Skeletal muscle tissue (tissue), 4 donors: ENCODE data around the gene PRKACB. TPM values are rescaled to one million over a fixed set of nuclear protein-coding genes. Genes with fewer than 3 reads are reported as not detected.

Source experiments
- H3K27ac ChIP-seq: one replicate; pipeline ENCODE4 v1.7.0; 2013; ENCODE audit warnings: mild to moderate bottlenecking, low read depth, low read length, inconsistent platforms
- H3K27me3 ChIP-seq, 3 donors: one replicate each; pipeline ENCODE4 v1.7.0; 2013; ENCODE audit warnings: low read length in 3 of 3; ENCODE audit not compliant: control insufficient read depth in 3 of 3, insufficient read depth in 3 of 3
- H3K36me3 ChIP-seq, 3 donors: one replicate each; pipeline ENCODE4 v1.7.0; 2013; ENCODE audit warnings: low read length in 3 of 3; ENCODE audit not compliant: control insufficient read depth in 3 of 3, insufficient read depth in 3 of 3
- H3K4me1 ChIP-seq, 3 donors: one replicate each; pipeline ENCODE4 v1.7.0; 2013; ENCODE audit warnings: low read length in 3 of 3, mild to moderate bottlenecking in 3 of 3; ENCODE audit not compliant: control insufficient read depth in 3 of 3, insufficient read depth in 3 of 3
- H3K4me3 ChIP-seq, 3 donors: one replicate each; pipeline ENCODE4 v1.7.0; 2013; ENCODE audit warnings: low read length in 3 of 3
- H3K9ac ChIP-seq, 3 donors: one replicate each; pipeline ENCODE4 v1.7.0; 2013; ENCODE audit warnings: low read length in 3 of 3, mild to moderate bottlenecking in 3 of 3, moderate library complexity in 2 of 3, low read depth in 1 of 3
- H3K9me3 ChIP-seq, 3 donors: one replicate each; pipeline ENCODE4 v1.7.0; 2013; ENCODE audit warnings: low read length in 3 of 3; ENCODE audit not compliant: control insufficient read depth in 3 of 3
- total RNA-seq: library from RNA; depleted of rRNA; stranded (reverse); fragments of >200 nt; gene quantifications from one replicate; pipeline ENCODE4 v1.2.3, GENCODE V29; 2014
- donor health status: Osteomylitis.

PRKACB gene
- total RNA-seq, 1 donor from 2014 or later = 26.1 TPM

DNA sequence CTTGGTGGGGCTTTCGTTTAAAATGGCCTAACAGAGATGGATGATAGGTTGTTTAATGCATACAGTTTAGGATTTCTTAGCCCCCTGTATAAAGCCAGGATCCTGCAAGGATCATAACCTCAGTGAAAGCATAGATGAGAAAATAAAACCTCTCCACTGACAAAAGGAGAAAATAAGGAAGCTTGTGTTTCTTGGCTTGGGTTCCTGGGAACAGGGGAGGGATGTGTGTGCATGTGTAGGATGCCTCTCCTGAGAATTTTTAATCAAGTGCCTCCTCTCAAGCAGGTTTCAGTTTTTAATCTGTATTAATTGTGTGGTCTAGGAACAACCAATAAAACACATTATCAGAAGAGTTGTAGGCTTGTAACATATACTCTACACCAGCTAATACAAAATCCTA is 26.1 kb downstream of the PRKACB start:
- Histone ChIP-seq H3K27ac (no peak overlapping the region), H3K9ac (no peak overlapping the region), H3K4me1 (no peaks in the 10 kb centered on the region), H3K36me3 (no peaks in the 10 kb centered on the region), H3K9me3 (no peaks in the 10 kb centered on the region), H3K4me3 (no peak overlapping the region), H3K27me3 (no peaks in the 10 kb centered on the region)

DNA sequence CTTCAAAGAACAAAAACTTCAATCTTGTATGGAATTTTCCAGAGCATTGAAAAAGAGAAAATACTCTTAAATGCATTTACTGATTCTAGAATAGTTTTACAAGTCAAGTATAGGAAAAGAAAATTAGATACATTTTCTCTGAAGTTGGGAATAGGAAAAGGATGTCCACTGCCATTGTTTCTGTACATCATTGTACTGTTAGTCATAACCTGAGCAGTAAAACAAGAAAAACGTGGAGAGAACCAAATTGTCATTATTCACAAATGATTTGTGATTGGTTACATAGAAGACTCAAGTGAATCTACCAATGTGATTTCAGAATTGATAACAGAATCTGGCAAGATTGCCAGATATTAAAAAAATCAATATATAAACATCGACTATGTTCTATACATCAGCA is 27.4 kb downstream of the PRKACB start:
- H3K27me3 ChIP-seq = no peaks in the 10 kb centered on the region
- no peak overlapping the region for H3K27ac ChIP-seq
- H3K9me3 ChIP-seq = no peaks in the 10 kb centered on the region
- H3K9ac ChIP-seq = no peak overlapping the region
- H3K36me3 ChIP-seq = no peaks in the 10 kb centered on the region
- H3K4me1 ChIP-seq = no peaks in the 10 kb centered on the region
- no peak overlapping the region for H3K4me3 ChIP-seq

DNA sequence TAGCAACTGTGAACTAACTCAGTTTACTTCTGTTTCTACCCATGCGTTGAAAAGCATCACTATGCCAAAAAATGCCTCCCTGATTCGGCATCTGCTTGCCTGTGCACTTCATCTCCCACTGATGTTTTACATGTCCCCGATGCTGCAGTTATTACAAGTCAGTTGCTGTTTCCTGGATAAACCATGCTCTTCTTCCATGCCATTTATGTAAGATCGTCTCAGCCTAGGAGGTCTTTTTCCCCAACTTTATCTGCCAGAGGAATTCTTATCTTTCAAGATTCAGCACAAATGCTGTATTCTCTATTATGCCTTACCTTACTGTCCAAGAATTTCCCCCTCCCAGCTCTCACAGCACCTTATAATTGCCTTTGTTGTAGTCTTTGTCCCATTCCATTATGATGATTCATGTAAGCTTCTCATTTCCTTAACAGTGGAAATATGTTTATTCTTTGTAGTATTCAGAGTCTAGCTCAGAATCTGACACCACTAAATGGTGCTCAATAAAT is 30.0 kb downstream of the PRKACB start:
- Histone ChIP-seq H3K9ac (no peak overlapping the region), H3K27ac (no peak overlapping the region), H3K36me3 (no peaks in the 10 kb centered on the region), H3K4me3 (no peak overlapping the region), H3K4me1 (no peaks in the 10 kb centered on the region), H3K9me3 (no peaks in the 10 kb centered on the region), H3K27me3 (no peaks in the 10 kb centered on the region)

DNA sequence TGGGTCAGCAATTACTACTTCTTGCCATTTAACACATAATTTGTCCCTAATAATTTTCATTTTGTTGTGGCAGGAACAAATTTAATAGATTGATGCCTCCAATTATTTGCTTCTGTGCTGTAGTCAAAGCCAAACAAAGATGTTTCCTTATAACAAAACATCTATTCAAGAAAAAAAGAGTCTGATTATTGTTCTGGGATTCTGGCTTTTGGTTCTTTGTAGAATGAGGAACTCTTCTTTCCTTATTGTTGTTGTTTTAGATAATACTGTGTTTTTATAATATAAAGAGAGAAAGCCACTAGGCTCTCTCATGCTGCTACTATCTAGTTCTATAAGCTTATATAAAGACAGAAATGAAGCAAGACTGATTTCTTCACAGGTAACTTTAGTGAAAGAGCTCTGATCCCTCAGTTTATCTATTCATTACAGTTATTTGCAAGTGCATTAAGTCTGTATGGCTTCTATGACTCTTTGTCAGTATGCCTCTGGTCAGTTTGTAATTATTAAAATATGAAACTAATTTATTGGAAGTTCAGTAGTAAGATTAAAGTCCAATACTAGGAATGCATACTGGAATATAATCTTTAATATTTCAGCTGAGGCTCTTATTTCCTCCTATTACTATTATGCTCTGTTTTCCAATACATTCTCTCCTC is 37.4 kb downstream of the PRKACB start:
- no peak overlapping the region for H3K9ac ChIP-seq
- no peaks in the 10 kb centered on the region for H3K36me3 ChIP-seq
- H3K27ac ChIP-seq = no peak overlapping the region

DNA sequence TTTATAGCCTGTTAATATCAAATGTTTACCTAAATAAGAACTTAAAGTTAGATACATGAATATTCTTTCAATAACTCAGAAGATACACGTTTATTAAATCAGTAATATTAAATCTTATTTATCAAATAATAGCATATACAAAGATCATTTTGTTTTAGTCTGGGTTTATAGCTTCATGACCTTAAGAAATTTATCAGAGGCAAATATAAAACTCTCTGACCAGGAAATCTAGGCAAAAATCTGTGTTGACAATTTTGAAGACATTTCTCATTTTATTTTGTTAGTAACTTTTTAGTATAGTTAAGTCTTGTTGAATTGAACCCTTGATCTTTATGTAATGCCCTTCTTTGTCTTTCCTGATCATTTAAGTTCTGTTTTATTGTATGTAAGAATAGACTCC is 46.4 kb downstream of the PRKACB start:
- Histone ChIP-seq H3K9ac (no peak overlapping the region), H3K4me3 (no peak overlapping the region), H3K36me3 (peaks cover 0 to 17% (median 3%) of the 10 kb centered on the region in 3 donors), H3K9me3 (peaks cover 0 to 11% (median 0%) of the 10 kb centered on the region in 3 donors), H3K27me3 (no peaks in the 10 kb centered on the region), H3K27ac (no peak overlapping the region), H3K4me1 (no peaks in the 10 kb centered on the region)

More for the DNA sequence above, 37.4 kb downstream of the PRKACB start:
- no peaks in the 10 kb centered on the region for H3K27me3 ChIP-seq
- H3K4me3 ChIP-seq = no peak overlapping the region
- H3K9me3 ChIP-seq = no peaks in the 10 kb centered on the region
- no peaks in the 10 kb centered on the region for H3K4me1 ChIP-seq

DNA sequence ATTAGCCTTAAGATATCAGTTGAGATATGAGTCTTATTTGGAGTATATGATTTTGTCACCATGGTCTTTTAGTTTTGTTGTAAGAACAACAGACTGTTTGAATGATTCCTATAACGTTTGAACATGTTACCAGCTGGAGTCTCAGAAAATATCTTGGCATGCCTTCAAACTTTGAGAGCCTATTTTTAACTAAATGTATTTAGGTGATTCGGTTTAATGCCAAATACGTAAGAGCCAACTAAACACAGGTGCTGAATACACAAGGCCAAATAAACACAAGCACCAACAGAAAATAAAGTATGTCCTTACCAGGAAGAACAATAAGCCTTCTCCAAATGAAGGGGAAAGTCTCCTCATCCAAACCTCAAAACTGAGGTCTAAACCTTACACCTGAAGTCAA is 48.6 kb downstream of the PRKACB start:
- Histone ChIP-seq H3K9me3 (peaks cover 0 to 11% (median 0%) of the 10 kb centered on the region in 3 donors), H3K36me3 (peaks cover 0 to 17% (median 3%) of the 10 kb centered on the region in 3 donors), H3K4me1 (no peaks in the 10 kb centered on the region), H3K27ac (no peak overlapping the region), H3K27me3 (no peaks in the 10 kb centered on the region), H3K4me3 (no peak overlapping the region), H3K9ac (no peak overlapping the region)

DNA sequence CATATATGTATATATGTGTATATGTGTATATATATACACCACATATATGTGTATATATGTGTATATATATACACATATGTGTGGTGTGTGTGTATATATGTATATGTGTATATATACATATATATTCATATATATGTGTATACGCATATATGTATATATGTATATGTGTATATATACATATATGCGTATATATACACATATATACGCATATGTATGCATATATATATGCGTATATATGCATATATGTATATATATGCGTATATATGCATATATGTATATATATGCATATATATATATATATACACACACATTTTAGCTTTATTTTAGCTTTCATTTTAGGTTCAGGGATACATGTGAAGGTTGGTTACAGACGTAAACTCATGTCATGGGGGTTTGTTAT is 54.8 kb downstream of the PRKACB start:
- Histone ChIP-seq H3K27ac (no peak overlapping the region), H3K4me1 (no peaks in the 10 kb centered on the region), H3K27me3 (no peaks in the 10 kb centered on the region), H3K9ac (no peak overlapping the region), H3K9me3 (no peaks in the 10 kb centered on the region), H3K4me3 (no peak overlapping the region), H3K36me3 (peaks cover 0 to 8% (median 3%) of the 10 kb centered on the region in 3 donors)

DNA sequence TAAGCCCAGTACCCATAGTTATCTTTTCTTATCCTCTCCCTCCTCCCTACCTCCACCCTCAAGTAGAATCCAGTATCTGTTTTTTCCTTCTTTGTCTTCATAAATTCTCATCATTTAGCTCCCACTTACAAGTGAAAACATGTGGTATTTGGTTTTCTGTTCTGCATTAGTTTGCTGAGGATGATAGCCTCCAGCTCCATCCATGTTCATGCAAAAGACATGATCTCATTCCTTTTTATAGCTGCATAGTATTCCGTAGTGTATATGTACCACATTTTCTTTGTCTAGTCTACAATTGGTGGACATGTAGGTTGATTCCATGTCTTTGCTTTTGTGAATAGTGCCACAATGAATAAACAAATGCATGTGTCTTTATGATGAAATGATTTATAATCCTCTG is 55.2 kb downstream of the PRKACB start:
- no peaks in the 10 kb centered on the region for H3K27me3 ChIP-seq

DNA sequence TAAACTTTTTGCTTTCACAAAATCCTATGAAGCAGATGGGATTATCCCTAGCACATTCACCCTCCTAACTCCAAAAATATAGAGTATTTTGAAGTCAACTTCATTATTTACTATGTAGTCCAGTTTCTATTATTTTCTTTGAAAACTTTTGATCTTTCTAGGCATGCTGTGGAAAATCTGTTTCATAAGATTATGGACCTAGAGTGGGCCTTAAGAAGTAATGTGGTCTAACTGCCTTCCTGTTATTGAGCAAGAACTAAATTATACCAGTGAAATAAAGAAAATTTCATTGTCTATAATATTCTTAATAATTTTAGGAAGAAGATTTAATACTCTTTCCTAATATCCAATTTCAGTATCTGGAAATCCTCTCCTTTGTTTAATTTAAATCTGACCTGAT is 58.1 kb downstream of the PRKACB start:
- Histone ChIP-seq H3K27ac (no peak overlapping the region), H3K4me1 (no peaks in the 10 kb centered on the region), H3K27me3 (no peaks in the 10 kb centered on the region), H3K4me3 (no peak overlapping the region), H3K36me3 (peaks cover 0 to 7% (median 0%) of the 10 kb centered on the region in 3 donors), H3K9me3 (no peaks in the 10 kb centered on the region), H3K9ac (no peak overlapping the region)

More for the DNA sequence above, 55.2 kb downstream of the PRKACB start:
- H3K27ac ChIP-seq = no peak overlapping the region
- no peak overlapping the region for H3K9ac ChIP-seq
- no peaks in the 10 kb centered on the region for H3K9me3 ChIP-seq
- H3K4me3 ChIP-seq = no peak overlapping the region
- H3K36me3 ChIP-seq = peaks cover 0 to 7% (median under 1%) of the 10 kb centered on the region in 3 donors
- no peaks in the 10 kb centered on the region for H3K4me1 ChIP-seq

DNA sequence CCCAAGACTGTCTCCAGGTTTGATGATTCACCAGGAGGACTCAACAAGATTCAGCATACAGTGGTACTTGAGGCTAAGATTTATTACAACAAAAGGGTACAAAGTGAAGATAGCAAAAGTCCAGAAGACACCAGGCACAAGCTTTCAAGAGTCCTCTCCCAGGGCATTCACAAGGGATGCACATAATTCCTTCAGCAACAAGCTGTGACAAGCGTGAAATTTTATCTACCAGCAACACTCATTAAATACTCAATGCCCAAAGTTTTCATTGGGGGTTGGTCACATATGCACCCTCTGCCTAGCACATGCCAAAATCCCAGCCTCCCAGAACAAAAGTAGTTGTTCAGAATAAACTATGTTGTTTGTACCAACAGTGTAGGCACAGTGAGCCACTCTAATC is 62.3 kb downstream of the PRKACB start:
- Histone ChIP-seq H3K4me1 (no peaks in the 10 kb centered on the region), H3K27ac (no peak overlapping the region), H3K9me3 (no peaks in the 10 kb centered on the region), H3K27me3 (no peaks in the 10 kb centered on the region), H3K36me3 (no peaks in the 10 kb centered on the region), H3K4me3 (no peak overlapping the region), H3K9ac (no peak overlapping the region)
